AG09309 (cell line): Measurements from ENCODE around the gene NTMT1.

ENCODE experiments used
- DNase-seq: peaks from one replicate; pipeline ENCODE4 v3.0.0-alpha.2; 2010; ENCODE audit warnings: low read depth
- H3K4me3 ChIP-seq: 2 replicates; pipeline ENCODE4 v1.5.1; 2011; ENCODE audit warnings: mild to moderate bottlenecking, low read depth, low read length, moderate library complexity; ENCODE audit not compliant: control insufficient read depth
- TF ChIP-seq, protein P1 (sequence below): IDR thresholded peaks from 2 replicates; pipeline ENCODE4 v1.5.1; 2011; ENCODE audit warnings: mild to moderate bottlenecking, low read depth, low read length, inconsistent platforms; ENCODE audit not compliant: insufficient read depth, control insufficient read depth; ENCODE audit errors: missing control alignments

Gene NTMT1

DNA sequence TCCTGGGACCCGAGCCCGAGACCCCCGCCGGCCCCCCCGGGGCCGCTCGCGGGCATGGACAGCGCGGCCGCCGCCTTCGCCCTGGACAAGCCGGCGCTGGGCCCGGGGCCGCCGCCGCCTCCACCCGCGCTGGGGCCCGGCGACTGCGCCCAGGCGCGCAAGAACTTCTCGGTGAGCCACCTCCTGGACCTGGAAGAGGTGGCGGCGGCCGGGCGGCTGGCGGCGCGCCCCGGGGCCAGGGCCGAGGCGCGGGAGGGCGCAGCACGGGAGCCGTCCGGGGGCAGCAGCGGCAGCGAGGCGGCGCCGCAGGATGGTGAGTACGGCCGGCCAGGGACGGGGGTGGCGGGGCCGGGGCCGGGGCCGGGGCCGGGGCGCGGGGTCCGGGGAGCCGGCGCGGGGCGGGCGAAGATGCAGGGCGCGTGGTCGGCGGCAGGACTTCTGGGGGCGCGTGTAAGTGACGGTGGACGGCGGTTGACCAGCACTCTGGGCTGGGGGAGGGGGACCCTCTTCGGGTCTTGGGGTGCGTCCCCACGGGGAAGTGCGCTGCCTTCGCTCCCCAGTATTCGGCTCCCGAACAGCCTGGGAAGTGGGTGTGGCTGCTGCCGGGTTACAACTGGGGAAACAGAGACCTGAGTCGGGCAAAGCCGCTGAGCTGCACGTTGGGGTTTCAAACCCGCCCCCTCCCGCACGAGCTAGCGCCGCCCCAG lies 40.0 kb downstream of the NTMT1 start:
- TF ChIP-seq, protein P1, sequence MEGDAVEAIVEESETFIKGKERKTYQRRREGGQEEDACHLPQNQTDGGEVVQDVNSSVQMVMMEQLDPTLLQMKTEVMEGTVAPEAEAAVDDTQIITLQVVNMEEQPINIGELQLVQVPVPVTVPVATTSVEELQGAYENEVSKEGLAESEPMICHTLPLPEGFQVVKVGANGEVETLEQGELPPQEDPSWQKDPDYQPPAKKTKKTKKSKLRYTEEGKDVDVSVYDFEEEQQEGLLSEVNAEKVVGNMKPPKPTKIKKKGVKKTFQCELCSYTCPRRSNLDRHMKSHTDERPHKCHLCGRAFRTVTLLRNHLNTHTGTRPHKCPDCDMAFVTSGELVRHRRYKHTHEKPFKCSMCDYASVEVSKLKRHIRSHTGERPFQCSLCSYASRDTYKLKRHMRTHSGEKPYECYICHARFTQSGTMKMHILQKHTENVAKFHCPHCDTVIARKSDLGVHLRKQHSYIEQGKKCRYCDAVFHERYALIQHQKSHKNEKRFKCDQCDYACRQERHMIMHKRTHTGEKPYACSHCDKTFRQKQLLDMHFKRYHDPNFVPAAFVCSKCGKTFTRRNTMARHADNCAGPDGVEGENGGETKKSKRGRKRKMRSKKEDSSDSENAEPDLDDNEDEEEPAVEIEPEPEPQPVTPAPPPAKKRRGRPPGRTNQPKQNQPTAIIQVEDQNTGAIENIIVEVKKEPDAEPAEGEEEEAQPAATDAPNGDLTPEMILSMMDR: no peak

DNA sequence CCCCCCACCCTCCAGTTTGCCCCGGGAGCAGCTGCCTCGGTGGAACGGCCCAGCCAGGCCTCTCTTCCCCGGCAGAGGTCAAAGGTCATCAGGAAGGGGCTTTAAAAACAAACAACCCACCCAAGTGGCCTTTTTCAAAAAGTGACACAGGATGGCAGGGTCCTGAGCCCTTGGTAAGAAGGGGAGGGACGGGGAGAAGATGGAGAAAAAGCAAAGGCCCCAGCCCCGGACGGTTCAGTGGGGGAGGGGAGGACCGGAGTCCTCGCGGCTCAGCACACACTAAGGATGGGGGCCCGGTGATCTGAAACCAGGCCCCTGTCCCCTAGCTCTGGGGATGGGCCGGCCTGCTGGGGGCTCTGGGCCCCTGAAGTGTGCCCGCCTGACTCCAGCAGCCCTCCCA lies 40.6 kb downstream of the NTMT1 start:
- no peak for DNase-seq
- TF ChIP-seq, protein P1: no peak
- H3K4me3 ChIP-seq: peak overlapping the region; percentile 47

More for the DNA sequence above, 40.0 kb downstream of the NTMT1 start:
- no peak for DNase-seq
- peak overlapping the region; percentile 47 for H3K4me3 ChIP-seq

DNA sequence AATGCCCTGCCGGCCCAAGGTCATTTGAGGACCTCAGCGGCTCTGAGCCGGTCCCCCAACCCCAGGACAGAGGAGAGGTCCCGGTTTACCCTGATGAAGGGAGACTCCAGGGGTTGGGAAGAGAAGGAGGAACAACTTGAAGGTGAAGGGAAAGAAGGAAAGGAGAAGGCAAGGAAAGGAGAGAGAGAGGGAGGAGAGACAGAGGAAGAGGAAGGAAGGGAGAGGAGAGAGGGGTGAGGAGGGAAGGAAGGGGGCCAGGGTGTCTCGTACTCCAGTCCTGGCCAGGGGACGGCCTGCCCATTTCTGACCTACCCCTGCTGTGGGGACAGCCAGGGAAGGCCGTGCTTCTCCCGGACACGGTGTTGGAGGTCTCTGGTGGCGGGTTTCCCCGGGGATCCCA lies 41.4 kb downstream of the NTMT1 start:
- TF ChIP-seq, protein P1: no peak
- H3K4me3 ChIP-seq: peak overlapping the region; percentile 47
- no peak for DNase-seq

DNA sequence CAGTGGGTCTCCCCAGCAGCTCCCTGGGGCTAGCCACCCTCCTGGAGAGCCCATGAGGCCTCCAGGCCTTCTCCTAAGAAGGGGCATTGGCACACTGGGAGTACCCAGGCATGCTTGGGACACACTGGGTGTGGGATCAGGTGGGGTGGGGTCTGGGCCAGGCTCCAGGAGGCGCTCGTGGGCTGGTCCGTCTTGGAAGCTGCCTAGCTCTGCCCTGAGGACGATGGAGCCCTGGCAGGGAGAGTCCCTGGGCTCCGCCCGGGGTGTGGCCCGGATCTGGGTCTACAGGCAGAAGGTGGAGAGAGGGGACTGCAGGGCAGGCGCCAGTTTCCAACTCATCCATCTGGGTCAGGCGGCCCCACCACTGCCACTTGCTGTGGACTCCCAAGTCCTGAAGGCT lies 41.9 kb downstream of the NTMT1 start:
- peak overlapping the region; percentile 47 for H3K4me3 ChIP-seq
- DNase-seq: no peak
- TF ChIP-seq, protein P1: peak; percentile 10

GRCh38 chr9:129669141-129669718 lies 43.3 kb downstream of the NTMT1 start:
- peak; percentile 75 for DNase-seq
- H3K4me3 ChIP-seq: no peak overlapping the region; the same call in 1 of the 2 replicates
- TF ChIP-seq, protein P1: no peak

DNA sequence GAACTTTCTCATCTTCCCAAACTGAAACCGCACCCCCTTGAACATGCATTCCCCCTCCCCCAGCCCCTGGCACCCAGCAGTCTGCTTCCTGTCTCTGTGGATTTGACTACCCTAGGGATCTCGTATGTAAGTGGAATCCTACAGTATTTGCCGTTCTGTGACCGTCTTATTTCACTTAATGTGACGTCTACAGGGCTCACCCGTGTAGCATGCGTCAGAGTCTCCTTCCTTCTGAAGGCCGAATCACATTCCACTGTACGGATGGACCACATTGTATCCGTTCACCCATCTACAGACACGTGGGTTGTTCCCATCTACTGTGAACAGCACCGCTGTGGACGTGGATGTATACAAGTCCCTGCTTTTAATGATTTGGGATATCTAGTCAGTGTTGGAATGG lies 44.0 kb downstream of the NTMT1 start:
- TF ChIP-seq, protein P1: no peak
- DNase-seq: no peak
- no peak overlapping the region for H3K4me3 ChIP-seq
